ENCODE data around the gene DNAJC1. TPM values are rescaled to one million over a fixed set of nuclear protein-coding genes. Genes with fewer than 3 reads are reported as not detected.
"Not testable (repeated sequence)": the region's sequence is repeated elsewhere in the genome, so short reads cannot be mapped to it uniquely, and the experiment has no call there.

Gene DNAJC1
- total RNA-seq, 1 experiment from 2014 or later: 17.9 TPM

DNA sequence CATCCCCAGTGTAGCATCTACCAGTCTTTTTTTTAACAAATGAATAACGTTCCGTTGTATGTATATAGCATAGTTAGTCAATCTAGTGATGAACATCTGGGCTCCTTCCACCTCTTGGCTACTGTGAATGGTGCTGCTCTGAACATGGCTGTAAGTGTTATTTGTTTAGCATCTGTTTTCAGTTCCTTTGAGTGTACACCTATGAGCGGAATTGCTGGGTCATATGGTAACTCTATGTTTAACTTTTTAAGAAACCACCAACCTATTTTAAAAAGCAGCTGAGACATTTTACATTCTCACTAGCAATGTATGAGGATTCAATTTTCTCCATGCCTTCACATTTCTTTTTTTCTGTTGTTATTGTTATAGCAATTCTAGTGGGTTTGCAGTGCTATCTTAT is 178.2 kb downstream of the DNAJC1 start:
- Histone ChIP-seq H3K4me3 (ENCODE audit: insufficient read depth, low read depth, low read length) (no peak overlapping the region), H3K27me3 (ENCODE audit: control insufficient read depth, insufficient read depth, low read length) (no peaks in the 10 kb centered on the region), H3K36me3 (replicated peaks; ENCODE audit: control insufficient read depth, insufficient read depth, low read length) (no peaks in the 10 kb centered on the region)
- DNase-seq: no peak

DNA sequence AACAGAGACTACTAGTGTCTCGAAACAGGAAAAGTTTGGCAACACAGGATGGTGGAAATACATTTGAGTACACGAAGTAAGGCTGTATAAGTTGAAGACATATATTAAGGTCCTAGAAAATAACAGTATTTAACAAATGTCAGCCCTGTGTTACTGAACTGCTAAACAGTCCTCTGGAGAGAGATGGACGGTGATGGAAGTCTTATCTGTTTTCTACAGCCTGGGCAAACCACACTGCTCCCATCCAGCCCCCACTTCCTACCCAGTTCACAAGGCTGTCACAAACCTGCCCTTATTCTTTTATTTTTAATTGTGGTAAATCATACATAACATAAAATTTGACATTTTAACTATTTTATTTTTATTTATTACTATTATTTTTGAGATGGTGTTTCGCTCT is 179.1 kb downstream of the DNAJC1 start:
- Histone ChIP-seq H3K4me3 (ENCODE audit: insufficient read depth, low read depth, low read length) (no peak overlapping the region), H3K27me3 (ENCODE audit: control insufficient read depth, insufficient read depth, low read length) (no peaks in the 10 kb centered on the region), H3K36me3 (replicated peaks; ENCODE audit: control insufficient read depth, insufficient read depth, low read length) (no peaks in the 10 kb centered on the region)
- no peak for DNase-seq

DNA sequence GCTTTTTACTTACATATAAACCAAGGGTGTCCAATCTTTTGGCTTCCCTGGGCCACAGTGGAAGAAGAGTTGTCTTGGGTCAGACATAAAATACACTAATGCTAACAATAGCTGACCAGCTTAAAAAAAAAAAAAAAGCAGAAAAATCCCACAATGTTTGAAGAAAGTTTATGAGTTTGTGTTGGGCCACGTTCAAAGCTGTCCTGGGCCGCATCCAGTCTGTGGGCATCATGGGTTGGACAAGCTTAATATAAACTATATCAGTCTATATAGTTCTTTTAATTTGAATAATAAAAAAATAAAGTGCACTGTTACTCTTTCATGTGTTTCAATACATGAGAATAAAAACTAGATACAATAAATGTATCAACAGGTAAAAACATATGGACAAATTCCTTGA is 179.9 kb downstream of the DNAJC1 start:
- no peak for DNase-seq
- Histone ChIP-seq H3K4me3 (ENCODE audit: insufficient read depth, low read depth, low read length) (no peak overlapping the region), H3K36me3 (replicated peaks; ENCODE audit: control insufficient read depth, insufficient read depth, low read length) (no peaks in the 10 kb centered on the region), H3K27me3 (ENCODE audit: control insufficient read depth, insufficient read depth, low read length) (no peaks in the 10 kb centered on the region)

DNA sequence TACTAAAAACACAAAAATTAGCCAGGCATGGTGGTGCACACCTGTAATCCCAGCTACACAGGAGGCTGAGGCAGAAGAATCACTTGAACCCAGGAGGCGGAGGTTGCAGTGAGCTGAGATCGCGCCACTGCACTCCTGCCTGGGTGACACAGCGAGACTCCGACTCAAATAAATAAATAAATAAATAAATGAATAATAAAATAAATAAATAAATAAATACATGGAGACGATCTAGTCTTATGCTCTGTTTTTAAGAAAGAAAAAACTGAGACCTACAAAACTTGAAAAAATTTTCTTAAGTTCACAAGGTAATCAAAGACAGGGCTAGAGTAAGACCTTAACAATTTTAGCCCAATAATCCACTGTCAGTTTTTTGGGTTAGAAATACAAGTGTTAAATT is 181.3 kb downstream of the DNAJC1 start:
- not testable (repeated sequence) for H3K36me3 ChIP-seq (replicated peaks; ENCODE audit: control insufficient read depth, insufficient read depth, low read length); DNase-seq; H3K4me3 ChIP-seq (ENCODE audit: insufficient read depth, low read depth, low read length); H3K27me3 ChIP-seq (ENCODE audit: control insufficient read depth, insufficient read depth, low read length)

DNA sequence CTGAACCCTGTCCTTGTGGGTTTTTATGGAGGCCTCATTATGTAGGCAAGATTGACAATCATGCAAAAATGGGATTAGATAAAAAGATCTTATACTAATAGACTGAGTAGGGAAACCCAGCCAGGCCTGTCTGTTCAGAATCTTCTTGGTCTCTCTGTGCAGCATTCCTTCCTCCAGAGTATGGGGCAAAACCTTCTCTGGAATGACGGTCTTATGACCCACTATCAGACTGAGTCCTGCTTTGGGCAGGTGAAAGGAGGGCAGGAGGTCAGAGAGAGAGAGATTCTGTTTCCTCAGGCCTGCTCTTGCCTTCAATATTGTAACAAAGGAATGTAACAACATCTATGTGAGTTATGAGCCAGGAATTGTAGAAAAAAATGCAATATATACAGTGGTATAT is 182.6 kb downstream of the DNAJC1 start:
- no peak overlapping the region for H3K4me3 ChIP-seq (ENCODE audit: insufficient read depth, low read depth, low read length)
- H3K36me3 ChIP-seq (replicated peaks; ENCODE audit: control insufficient read depth, insufficient read depth, low read length): no peaks in the 10 kb centered on the region
- DNase-seq: no peak
- no peaks in the 10 kb centered on the region for H3K27me3 ChIP-seq (ENCODE audit: control insufficient read depth, insufficient read depth, low read length)

DNA sequence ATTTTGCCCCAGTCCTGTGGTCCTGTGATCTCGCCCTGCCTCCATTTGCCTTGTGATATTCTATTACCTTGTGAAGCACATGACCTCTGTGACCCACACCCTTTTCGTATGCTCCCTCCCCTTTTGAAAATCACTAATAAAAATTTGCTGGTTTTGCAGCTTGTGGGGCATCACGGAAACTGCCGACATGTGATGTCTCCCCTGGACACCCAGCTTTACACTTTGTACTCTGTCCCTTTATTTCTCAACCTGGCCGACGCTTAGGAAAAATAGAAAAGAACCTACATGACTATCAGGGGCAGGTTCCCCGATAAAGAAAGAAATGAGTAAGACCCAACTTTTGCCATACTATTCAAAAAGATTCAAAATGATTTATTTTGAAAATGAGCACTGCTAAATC is 185.1 kb downstream of the DNAJC1 start:
- not testable (repeated sequence) for DNase-seq; H3K27me3 ChIP-seq (ENCODE audit: control insufficient read depth, insufficient read depth, low read length); H3K36me3 ChIP-seq (replicated peaks; ENCODE audit: control insufficient read depth, insufficient read depth, low read length); H3K4me3 ChIP-seq (ENCODE audit: insufficient read depth, low read depth, low read length)

DNA sequence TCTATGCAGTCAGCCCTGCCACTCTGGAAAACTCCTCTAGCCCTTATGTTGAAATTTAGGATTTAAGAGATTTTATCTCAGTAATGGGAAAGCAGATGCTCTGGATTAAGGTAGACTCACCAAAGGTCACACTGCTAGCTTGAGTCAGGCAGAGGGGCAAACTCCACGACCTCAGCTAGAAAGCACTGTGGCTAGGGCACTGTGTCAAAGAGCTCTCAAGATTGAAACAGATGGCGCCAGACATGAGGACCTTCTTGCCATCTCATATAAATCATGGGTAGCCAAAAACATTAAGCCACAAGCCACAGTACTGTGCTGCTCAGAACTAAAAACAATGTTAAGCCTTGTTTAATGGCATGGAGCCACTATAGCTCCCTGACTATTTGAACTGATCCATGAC is 188.7 kb downstream of the DNAJC1 start:
- Histone ChIP-seq H3K27me3 (ENCODE audit: control insufficient read depth, insufficient read depth, low read length) (no peaks in the 10 kb centered on the region), H3K36me3 (replicated peaks; ENCODE audit: control insufficient read depth, insufficient read depth, low read length) (no peaks in the 10 kb centered on the region), H3K4me3 (ENCODE audit: insufficient read depth, low read depth, low read length) (no peak overlapping the region)
- DNase-seq: no peak

DNA sequence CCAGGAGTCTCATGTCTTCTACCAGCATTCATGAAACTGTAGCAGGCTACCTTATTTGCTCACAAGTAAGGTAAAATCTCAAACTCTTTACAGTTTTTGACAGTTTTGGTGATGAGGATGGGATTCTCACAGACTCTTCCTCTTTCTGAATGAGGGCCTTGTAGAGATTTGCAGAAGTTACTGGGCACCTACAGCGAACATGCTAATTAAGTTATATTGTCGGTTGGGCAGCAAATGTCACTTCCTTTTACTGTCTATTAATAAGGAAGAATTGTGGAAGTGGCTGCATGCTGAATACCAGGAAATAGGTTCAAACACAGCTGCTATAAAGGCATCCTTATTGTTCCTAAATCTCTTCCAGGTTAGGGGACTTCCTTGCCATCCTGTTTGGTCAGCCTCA is 189.6 kb downstream of the DNAJC1 start:
- H3K36me3 ChIP-seq (replicated peaks; ENCODE audit: control insufficient read depth, insufficient read depth, low read length): no peaks in the 10 kb centered on the region
- H3K4me3 ChIP-seq (ENCODE audit: insufficient read depth, low read depth, low read length): no peak overlapping the region
- H3K27me3 ChIP-seq (ENCODE audit: control insufficient read depth, insufficient read depth, low read length): no peaks in the 10 kb centered on the region
- no peak for DNase-seq

DNA sequence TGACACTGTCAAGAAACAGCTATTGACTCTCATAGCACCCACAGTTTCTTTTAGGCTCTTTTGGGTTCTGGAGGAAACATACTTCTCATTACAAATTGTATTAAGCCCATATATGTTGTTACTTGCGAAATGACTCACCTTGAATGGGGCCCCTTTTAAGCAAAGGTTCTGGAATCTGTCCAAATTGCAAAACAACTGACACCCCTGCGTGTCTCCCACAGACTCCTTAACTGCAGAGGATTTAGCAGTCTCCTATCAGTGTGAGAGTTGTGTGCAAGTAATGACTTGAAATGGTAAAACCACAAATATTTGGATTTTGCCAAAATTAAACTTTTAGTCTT is 192.3 kb downstream of the DNAJC1 start:
- no peak overlapping the region for H3K4me3 ChIP-seq (ENCODE audit: insufficient read depth, low read depth, low read length)
- DNase-seq: no peak
- no peaks in the 10 kb centered on the region for H3K27me3 ChIP-seq (ENCODE audit: control insufficient read depth, insufficient read depth, low read length)
- H3K36me3 ChIP-seq (replicated peaks; ENCODE audit: control insufficient read depth, insufficient read depth, low read length): no peaks in the 10 kb centered on the region

DNA sequence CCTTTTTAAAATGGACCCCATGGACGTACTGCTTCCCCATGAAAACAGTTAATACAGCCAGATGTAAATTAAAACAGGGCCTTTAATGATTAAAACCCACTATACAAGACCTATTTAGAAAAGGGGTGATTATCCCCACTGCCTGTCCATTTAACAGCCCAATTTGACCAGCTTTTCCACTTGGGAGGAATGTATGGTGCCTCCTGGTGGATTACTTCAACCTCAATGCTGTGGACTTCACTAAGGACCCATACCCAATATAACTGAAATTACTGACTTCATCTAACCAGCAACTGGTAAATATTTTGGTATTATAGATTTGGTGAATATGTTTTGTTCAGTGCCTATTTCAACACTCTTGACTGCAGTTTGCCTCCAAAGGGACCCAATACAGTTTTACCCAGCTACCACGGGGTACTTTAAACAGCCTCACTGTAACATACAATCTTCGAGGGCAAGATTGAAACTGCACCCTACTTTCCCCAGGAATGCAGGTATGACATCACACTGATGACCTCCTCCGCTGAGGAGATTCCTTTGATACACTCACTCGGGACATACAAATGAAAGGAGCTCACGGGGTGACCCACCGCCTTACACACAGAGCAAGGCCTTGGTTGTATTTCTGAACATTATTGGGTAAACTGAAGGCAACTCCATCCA is 192.8 kb downstream of the DNAJC1 start:
- H3K27me3 ChIP-seq (ENCODE audit: control insufficient read depth, insufficient read depth, low read length): no peaks in the 10 kb centered on the region
- DNase-seq: no peak
- H3K36me3 ChIP-seq (replicated peaks; ENCODE audit: control insufficient read depth, insufficient read depth, low read length): no peaks in the 10 kb centered on the region
- H3K4me3 ChIP-seq (ENCODE audit: insufficient read depth, low read depth, low read length): no peak overlapping the region

DNA sequence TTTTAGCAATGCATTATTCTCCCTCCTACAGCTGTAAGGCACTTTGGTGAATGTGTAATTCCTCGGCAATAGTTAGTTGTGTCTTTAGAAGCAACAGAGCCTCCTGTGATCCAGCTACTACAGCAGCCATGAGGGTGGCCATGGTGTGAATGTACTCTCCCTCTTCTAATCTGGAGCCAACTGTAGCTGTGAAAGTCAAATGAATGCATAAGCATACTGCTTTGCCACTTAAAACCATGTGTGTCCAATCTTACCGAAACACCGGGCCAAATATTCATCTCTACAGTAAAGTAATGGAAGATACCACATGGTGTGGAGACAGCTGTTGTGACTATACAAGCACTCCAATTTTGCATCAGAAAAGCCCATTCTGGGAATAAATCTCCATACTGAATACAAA is 195.0 kb downstream of the DNAJC1 start:
- no peak for DNase-seq

DNA sequence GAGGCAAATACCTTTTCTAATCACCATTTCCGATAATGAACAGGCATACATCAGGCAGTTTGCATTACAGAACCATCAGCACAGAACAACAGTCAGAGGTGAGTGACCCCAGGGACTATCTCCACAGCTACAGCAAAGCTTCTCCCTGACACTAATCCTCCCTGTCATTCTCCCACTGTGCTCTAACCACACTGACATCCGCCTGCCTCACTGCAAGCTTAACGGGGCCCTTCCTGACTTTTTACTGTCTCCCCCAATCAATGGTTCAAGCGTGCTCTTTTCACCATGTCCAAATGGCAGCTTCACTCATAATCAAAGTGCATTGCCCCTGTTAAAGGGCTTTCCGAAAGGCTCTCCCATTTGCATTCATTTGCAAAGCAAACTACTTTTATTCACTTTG is 196.3 kb downstream of the DNAJC1 start:
- Histone ChIP-seq H3K27me3 (ENCODE audit: control insufficient read depth, insufficient read depth, low read length) (no peaks in the 10 kb centered on the region), H3K36me3 (replicated peaks; ENCODE audit: control insufficient read depth, insufficient read depth, low read length) (no peaks in the 10 kb centered on the region), H3K4me3 (ENCODE audit: insufficient read depth, low read depth, low read length) (no peak overlapping the region)
- peak; percentile 43 for DNase-seq

More for the DNA sequence above, 195.0 kb downstream of the DNAJC1 start:
- H3K36me3 ChIP-seq (replicated peaks; ENCODE audit: control insufficient read depth, insufficient read depth, low read length): no peaks in the 10 kb centered on the region
- no peak overlapping the region for H3K4me3 ChIP-seq (ENCODE audit: insufficient read depth, low read depth, low read length)
- H3K27me3 ChIP-seq (ENCODE audit: control insufficient read depth, insufficient read depth, low read length): no peaks in the 10 kb centered on the region

DNA sequence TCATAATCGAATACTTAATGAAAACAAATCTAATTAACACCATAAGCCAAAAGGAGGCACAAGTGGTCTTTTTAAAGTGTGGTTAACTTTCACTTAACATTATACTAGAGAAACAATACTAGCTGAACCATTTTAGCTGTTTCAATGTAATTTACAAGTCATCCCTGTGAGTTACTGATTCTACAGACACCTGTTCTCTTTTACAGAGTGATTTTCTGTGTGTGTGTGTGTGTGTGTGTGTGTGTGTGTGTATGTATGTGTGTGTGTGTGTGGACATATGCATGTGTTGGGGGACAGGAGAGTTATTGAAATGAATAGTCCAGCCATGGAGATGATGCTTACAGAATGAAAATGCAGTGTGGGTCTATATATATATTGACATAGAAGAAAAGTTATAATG is 200.2 kb downstream of the DNAJC1 start:
- no peaks in the 10 kb centered on the region for H3K27me3 ChIP-seq (ENCODE audit: control insufficient read depth, insufficient read depth, low read length)
- DNase-seq: no peak
- no peak overlapping the region for H3K4me3 ChIP-seq (ENCODE audit: insufficient read depth, low read depth, low read length)
- H3K36me3 ChIP-seq (replicated peaks; ENCODE audit: control insufficient read depth, insufficient read depth, low read length): no peaks in the 10 kb centered on the region

DNA sequence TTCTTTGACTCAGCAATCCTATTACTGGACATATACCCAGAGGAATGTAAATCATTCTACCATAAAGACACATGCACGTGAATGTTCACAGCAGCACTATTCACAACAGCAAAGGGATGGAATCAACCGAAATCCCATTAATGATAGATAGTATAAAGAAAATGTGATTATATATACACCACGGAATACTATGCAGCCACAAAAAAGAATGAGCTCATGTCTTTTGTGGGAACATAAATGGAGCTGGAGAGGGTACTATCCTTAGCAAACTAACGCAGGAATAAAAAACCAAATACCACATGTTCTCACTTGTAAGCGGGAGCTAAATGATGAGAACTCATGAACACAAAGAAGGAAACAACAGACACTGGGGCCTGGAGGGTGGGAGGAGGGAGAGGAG is 201.9 kb downstream of the DNAJC1 start:
- no peaks in the 10 kb centered on the region for H3K27me3 ChIP-seq (ENCODE audit: control insufficient read depth, insufficient read depth, low read length)
- H3K36me3 ChIP-seq (replicated peaks; ENCODE audit: control insufficient read depth, insufficient read depth, low read length): no peaks in the 10 kb centered on the region
- no peak overlapping the region for H3K4me3 ChIP-seq (ENCODE audit: insufficient read depth, low read depth, low read length)
- no peak for DNase-seq

DNA sequence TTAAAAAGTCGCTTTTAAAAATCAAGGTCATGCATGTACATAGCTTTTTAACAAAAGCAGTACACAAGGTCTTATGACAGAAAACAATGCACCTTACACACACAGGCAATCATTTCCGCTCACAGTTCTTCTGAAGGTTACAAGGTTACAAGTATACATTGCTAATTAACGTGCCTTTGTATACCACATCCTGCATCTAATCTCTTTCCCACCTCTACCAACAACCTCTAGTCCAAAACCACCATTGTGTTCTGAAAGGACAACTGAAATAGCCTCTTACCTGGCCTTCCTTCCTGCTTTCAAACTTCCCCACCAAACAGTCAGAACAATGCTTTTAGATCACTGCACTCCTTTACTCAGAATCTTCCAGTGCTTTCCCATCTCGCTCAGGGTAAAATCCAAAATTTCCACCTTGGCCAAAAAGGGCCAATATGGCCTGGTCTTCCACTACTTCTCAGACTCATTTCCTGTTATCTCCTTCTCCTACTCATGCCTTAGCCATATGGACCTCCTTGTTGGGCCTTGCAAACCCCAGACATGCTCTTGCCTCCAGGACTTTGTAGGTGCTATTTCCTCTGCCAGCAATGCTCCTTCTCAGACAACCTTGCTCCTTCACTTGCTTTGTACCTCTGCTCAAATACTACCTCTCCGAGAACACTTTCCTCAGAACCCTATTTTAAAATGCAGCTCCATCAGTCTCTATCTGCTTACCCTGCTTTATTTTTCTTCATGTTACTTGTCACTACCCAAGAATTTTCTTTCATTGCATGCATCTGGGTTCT is 205.4 kb downstream of the DNAJC1 start:
- no peaks in the 10 kb centered on the region for H3K27me3 ChIP-seq (ENCODE audit: control insufficient read depth, insufficient read depth, low read length)
- DNase-seq: no peak
- no peak overlapping the region for H3K4me3 ChIP-seq (ENCODE audit: insufficient read depth, low read depth, low read length)
- H3K36me3 ChIP-seq (replicated peaks; ENCODE audit: control insufficient read depth, insufficient read depth, low read length): no peaks in the 10 kb centered on the region
